ENCODE results near the gene DTNBP1.

The DTNBP1 gene

GRCh38 chr6:15531973-15532372 lies 130.9 kb downstream of the DTNBP1 start:
- no peak for DNase-seq (ENCODE audit: low read depth)

DNA sequence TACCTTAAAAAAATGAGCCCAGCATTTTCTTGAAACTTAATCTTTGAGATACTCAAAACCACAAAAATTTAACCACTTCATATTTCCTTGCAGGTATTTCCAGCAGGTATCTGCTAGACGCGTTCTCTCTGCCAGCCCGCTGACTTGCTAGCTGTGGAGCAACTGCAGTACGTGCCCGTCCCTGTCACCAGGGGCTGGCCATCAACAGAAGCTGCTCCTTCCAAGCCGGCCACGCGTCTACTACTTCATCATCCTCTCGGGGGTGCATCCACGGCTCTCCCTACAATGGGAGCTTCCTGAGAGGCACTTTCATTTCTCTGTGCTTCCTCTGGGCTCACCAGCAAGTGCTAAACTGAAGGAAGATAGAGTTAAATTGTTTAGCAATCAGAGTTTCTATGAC lies 132.4 kb downstream of the DTNBP1 start:
- no peak for DNase-seq (ENCODE audit: low read depth)

DNA sequence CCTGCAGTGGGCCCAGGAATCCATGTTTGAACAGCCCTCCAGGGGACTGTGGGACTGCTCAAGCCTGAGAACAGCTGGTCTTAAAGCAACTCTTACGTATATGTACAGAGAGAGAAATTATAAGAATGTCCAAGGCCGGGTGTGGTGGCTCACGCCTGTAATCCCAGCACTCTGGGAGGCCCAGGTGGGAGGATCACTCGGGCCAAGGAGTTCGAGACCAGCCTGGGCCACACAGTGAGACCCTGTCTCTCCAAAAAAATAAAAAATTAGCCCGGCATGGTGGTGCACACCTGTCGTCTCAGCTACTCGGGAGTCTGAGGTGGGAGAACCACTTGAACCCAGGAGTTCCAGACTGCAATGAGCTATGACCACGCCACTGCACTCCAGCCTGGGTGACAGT lies 134.0 kb downstream of the DTNBP1 start:
- DNase-seq (ENCODE audit: low read depth), result no peak

DNA sequence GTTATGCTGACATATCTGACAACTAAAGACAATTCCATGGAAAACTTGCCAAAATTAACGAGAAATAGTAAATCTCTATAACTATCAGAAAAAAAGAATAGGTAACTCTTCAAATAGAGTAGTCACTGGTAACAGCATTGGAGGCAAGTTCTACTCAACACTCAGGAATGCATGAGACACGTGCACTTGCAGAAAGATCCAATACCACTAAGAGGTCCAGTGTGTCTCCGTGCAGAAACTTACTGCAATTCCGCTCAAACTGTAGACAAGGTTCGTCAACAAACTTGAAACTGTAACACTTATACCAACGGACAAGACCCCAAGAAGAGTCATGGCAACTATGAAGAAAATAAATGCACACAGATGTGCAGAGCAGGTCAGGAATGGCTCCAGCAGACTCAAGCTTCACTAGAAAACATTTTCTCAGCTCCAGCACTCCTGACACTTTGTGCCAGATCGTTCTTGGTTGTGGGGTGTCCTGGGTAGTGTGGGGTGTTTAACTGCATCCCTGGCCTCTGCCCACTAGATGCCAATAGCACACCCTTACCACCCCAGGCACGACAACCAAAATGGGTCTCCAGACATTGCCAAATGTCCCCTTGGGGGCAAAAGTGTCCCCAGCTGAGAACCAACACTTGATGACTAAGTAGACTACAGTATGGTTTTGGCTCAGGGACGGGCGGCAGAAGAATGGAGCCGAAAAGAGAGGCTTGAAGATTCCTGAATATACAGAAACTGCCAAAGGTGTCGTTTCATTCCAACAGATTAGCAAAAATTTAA lies 134.8 kb downstream of the DTNBP1 start:
- no peak for DNase-seq (ENCODE audit: low read depth)

DNA sequence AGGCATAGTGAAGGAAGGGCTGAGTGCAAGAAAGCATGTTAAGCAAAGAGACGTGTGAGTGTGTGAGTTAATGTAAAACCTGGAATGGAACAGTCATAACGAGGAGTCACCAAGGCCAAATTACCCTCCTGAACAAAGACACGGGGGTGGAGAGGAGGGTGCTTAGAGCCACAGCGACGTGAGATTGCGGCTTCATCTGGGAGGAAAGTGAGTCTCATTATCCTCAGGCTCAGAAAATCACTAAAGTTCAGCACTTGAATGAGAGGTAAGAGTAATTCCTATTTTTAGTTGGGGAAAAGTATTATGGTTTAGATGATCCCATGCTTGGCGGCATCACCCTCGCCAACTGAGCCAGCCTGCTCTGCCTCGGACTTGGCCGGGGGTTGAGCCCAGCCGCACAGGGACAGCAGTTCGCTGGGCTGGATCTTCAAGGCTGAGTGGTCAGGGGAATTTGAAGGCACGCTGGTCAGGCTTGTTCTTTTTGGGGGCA lies 136.6 kb downstream of the DTNBP1 start:
- no peak for DNase-seq (ENCODE audit: low read depth)

DNA sequence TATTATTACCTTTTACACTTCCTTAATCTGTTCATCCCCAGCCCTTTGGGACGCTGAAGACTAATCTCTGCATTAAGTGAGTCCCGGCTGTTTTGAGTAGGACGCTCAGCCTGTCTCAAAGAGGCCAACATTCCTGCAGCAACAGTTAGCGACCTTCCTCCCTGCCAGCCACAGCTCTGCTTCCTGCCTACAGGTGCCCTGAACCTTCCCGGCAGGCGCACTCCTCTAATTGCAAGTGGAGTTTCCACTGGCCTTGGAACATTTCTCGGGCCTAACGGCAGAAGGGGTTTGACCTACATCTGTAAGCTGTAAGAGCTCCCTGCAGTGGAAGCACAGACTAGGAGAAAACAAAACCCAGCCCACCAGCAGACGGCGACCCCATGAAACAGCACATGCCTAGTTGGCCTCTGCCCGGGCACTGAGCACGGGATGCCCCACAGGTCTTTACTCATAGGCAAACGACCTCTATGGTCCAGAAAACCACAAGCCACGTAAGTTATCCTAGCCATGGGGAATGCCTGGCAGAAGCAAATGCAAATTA lies 137.9 kb downstream of the DTNBP1 start:
- DNase-seq (ENCODE audit: low read depth), result no peak

DNA sequence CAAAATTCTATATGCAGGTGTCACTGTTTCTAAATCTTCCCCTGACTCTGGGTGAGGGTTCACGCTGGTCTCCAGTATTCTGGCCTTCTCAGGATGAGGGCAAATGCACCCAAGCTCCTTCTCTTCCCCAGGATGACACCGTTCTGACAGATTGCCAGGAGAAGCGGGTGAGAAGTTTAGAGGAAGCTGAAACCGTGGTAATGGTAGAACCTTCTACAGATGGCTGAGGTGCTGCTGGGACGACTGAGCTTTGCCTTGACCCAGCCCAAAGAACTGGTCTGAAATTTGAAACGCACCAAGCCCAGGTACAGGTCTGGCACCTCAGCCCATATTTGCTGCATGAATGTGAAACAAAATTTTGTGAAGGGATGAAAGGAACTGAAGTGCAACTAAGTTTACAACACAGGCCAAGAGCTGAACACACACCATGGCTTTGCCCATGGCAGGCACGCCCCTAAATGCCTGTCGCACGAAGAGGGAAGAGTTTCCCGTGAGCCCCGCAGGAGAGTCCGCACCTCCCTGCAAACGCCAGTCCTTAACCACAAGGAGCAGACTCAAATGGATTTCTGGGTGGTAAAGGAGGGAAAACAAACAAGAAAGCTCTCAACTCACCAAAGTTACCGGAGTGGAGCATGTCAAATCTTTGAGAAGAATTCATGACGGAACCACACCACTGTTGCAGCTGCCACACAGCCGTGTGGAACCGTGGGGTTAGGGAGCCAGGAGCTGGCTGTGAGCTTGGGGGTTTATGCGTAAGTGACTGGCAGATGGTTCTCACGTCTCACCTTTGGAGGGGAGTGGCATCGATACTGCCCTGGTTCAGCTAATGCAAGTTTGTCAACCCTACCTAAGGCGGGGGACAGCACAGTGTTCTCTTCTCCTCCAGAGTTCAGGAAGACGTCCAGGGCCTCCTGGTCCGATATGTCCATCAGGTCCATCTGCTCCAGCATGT lies 138.9 kb downstream of the DTNBP1 start:
- DNase-seq (ENCODE audit: low read depth), result no peak

GRCh38 chr6:15522856-15523529 lies 139.8 kb downstream of the DTNBP1 start:
- DNase-seq (ENCODE audit: low read depth), result no peak

DNA sequence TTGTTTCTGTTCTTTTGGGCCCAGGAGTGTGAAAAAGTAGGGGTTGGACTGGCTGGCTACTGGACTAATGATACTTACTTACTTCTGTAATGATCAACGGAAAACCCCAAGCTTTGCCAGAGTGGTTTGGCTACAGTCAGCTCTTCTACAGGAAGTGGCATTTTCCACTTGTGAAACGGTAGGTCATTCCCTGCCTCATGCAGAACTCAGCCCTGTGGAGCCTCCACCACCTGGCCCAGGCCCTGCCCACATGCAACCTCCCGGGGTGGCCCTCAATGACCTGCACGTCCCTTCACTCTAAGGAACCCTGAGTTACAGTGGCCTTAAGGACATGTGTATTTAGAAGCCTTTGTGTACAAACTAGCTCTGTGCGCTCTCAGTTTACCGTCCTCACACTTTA lies 140.4 kb downstream of the DTNBP1 start:
- no peak for DNase-seq (ENCODE audit: low read depth)

- no peak for DNase-seq (ENCODE audit: low read depth)
These were observed 140.8 kb downstream of the DTNBP1 start for GRCh38 chr6:15522026-15522425.

GRCh38 chr6:15521582-15521981 lies 141.2 kb downstream of the DTNBP1 start:
- no peak for DNase-seq (ENCODE audit: low read depth)

DNA sequence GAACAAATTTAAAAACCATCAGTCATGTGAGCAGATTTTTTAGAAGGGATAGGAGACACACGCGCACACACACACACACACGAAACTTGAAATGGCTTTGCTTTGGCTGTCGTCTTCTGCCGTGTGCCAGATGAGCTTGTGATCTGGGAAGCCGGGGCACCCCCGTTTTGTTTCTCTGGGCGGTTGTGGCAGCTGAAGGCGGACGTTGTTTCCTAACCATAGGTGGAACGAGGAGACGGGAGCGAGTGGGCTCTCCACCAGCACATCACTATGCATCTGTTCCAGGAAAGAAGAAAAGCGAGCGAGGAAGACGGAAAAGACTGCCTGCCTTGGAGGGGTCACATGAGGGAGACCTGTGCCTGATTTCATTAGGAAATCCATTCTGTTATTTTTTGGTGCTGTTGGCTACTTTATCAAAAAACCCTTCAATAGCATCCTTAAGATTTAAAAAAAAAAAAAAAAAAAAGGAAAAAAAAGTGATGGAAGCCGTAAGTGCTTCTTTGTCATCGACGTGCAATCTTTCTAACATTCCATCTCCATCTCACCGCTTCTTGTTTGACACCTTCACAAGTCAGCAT lies 142.1 kb downstream of the DTNBP1 start:
- no peak for DNase-seq (ENCODE audit: low read depth)

GRCh38 chr6:15519681-15520080 lies 143.1 kb downstream of the DTNBP1 start:
- no peak for DNase-seq (ENCODE audit: low read depth)

GRCh38 chr6:15518878-15519277 lies 143.9 kb downstream of the DTNBP1 start:
- DNase-seq (ENCODE audit: low read depth), result no peak

- DNase-seq (ENCODE audit: low read depth), result no peak
These were observed 144.8 kb downstream of the DTNBP1 start for GRCh38 chr6:15518057-15518456.

- DNase-seq (ENCODE audit: low read depth), result no peak
These were observed 145.2 kb downstream of the DTNBP1 start for GRCh38 chr6:15517600-15517999.

DNA sequence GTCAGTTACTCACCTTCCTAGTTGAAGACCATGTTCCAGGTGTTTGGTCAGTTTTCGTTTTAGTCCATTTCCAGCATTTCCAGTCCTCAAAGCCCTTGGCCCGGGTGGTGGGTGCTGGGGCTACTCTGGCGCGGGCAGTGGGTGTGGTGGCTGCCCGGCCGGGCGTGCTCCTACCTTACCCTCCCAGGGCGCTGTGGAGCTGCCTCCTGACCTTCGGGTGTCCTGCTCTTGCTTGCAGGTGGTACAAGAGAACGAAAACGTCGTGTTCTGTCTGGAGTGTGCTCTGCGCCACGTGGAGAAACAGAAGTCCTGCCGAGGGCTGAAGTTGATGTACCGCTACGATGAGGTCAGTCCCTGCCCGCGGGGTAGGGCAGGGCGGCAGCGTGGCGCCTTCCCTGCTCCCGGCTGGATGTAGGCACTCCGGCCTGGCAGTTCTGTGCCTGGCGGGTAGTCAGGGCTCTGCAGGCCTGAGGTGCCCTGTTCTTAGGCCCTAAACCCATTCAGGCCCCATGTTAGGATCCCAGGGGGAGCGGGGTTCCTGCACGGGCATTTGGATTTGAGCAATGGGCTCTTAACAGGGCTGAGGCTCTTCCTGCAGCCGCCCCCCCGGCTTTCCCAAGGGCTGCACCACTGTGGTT lies 145.8 kb downstream of the DTNBP1 start:
- DNase-seq (ENCODE audit: low read depth), result no peak

DNA sequence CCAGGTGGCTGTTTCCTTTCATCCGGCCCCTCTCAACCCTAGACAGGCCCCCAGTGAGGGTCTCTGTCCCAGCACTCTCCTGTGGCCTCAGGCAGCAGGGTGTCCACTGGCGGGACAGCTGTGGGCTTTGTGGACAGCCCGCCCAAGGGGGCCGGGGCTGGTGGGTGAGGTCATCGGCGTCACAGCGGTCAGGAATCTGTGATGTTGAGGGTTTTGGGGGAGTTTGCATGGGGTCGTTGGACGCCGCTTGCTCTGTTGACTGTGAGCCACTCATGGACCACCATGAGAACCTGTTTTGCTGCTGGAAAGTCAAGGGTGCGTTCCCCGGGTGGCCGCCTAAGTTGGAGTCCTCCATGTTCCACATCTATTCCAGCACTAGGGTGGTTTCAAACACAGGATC lies 146.4 kb downstream of the DTNBP1 start:
- DNase-seq (ENCODE audit: low read depth), result no peak

DNA sequence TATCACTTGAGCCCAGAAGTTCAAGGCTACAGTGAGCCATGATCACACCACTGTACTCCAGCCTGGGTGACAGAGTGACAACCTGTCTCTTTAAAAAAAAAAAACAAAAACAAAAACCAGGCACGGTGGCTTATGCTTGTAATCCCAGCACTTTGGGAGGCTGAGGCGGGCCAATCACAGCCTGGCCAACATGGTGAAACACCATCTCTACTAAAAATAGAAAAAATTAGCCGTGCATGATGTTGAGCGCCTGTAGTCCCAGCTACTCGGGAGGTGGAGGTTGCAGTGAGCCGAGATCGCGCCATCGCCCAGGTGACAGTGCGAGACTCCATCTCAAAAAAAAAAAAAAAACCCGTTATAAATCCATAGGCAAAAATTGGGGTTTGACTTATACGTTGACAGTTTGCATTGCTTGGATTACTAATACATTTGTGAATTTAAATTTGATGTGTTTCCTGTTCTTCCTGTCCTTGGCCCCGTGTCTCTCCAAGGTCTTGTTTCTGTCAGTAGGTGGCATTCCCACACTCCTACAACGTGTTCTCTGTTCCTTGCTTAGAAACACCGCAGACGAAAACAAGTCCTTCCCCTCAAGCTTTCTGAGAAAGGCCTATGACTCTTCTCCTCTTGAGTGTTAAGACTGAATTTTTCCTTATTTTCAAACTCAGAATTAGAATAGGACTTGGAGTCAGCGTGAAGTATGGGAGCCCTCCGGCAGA lies 147.0 kb downstream of the DTNBP1 start:
- DNase-seq (ENCODE audit: low read depth), result no peak

DNA sequence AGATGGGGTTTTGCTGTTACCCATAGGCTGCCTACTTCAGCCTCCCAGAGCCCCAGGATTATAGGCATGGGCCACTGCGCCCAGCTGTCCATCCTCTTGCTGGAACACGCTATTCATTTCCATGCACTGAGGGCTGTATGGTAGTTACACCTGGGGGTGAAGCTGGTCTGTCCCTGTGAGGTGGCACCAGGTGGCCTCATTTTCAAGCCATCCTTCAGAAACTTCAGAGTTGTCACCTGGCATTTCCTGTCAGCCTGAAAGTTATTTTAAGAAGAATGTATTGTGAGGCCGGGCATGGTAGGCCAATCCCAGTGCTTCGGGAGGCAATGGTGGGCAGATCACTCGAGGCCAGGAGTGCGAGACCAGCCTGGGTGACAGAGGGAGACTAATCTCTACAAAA lies 147.6 kb downstream of the DTNBP1 start:
- DNase-seq (ENCODE audit: low read depth), result no peak

All from stimulated activated CD8-positive, alpha-beta memory T cell treated with anti-CD3 and anti-CD28 coated beads, Interleukin-7, amount 100 ng/mL, for 24 hours (primary cell).